ENCODE data around the gene ZNF438.

DNA sequence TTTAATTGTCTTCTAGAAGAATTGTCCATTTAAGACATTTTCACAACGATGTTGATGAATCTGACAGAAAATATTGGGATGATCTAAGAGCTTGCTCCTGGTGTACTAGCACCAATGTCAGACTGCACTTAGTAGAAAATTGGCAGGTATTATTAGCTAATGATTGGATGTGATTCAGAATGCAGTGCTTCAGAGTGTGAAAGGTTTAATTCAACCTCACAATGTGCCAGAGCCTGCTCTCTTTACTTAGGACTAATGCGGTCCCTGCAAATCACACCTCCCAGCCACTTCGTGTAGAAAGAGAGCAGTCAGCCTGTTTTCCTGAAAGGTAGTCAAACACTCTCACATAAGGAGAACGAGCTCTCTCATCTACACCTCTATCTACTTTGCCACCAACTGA is 197.5 kb downstream of the ZNF438 start:
- TF ChIP-seq POLR2AphosphoS5 (IDR thresholded peaks at IDR 0.05; ENCODE audit: low read depth, low read length) (no peak), TAF1 (IDR thresholded peaks at IDR 0.05; ENCODE audit: borderline replicate concordance, insufficient read depth, low read length) (no peak), SIN3A (IDR thresholded peaks at IDR 0.05; ENCODE audit: borderline replicate concordance, insufficient read depth, low read length) (no peak)
- TF ChIP-seq, protein P1, sequence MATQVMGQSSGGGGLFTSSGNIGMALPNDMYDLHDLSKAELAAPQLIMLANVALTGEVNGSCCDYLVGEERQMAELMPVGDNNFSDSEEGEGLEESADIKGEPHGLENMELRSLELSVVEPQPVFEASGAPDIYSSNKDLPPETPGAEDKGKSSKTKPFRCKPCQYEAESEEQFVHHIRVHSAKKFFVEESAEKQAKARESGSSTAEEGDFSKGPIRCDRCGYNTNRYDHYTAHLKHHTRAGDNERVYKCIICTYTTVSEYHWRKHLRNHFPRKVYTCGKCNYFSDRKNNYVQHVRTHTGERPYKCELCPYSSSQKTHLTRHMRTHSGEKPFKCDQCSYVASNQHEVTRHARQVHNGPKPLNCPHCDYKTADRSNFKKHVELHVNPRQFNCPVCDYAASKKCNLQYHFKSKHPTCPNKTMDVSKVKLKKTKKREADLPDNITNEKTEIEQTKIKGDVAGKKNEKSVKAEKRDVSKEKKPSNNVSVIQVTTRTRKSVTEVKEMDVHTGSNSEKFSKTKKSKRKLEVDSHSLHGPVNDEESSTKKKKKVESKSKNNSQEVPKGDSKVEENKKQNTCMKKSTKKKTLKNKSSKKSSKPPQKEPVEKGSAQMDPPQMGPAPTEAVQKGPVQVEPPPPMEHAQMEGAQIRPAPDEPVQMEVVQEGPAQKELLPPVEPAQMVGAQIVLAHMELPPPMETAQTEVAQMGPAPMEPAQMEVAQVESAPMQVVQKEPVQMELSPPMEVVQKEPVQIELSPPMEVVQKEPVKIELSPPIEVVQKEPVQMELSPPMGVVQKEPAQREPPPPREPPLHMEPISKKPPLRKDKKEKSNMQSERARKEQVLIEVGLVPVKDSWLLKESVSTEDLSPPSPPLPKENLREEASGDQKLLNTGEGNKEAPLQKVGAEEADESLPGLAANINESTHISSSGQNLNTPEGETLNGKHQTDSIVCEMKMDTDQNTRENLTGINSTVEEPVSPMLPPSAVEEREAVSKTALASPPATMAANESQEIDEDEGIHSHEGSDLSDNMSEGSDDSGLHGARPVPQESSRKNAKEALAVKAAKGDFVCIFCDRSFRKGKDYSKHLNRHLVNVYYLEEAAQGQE (IDR thresholded peaks at IDR 0.05; ENCODE audit: insufficient read depth in 1 of 2, low read depth in 2 of 2, low read length in 2 of 2), result no peak
